ENCODE results near the gene ITGAV. TPM values are rescaled to one million over a fixed set of nuclear protein-coding genes. Genes with fewer than 3 reads are reported as not detected.
A peak's percentile ranks its signal among the peaks of the same experiment; 100 is the strongest.

ITGAV gene
- total RNA-seq, 1 experiment from 2014 or later, result 26.9 TPM

- H3K4ac ChIP-seq (ENCODE audit: low read depth, low read length), result no peak overlapping the region
- no peak overlapping the region for H4K91ac ChIP-seq (ENCODE audit: insufficient read length, low read depth, low read length)
- no peak for DNase-seq
- H3K14ac ChIP-seq (ENCODE audit: insufficient read depth, low read length), result no peak overlapping the region
- no peak overlapping the region for H2BK12ac ChIP-seq (ENCODE audit: insufficient read length, low read depth, low read length)
- H3K9ac ChIP-seq (ENCODE audit: extremely low read depth, insufficient read length, low read length), result no peak overlapping the region
- Mint-ChIP-seq H3K27ac (no peak overlapping the region), H3K36me3 (ENCODE audit: insufficient read depth in 1 of 3, low read depth in 3 of 3) (no peaks in the 10 kb centered on the region), H3K4me3 (peak overlapping the region; percentile 88 to 89), H3K4me1 (peaks cover 35 to 43% of the 10 kb centered on the region in 2 experiments), H3K9me3 (peaks cover 0 to 2% of the 10 kb centered on the region in 2 experiments; a peak in 1 of 5 replicates), H3K27me3 (ENCODE audit: low read depth) (no peaks in the 10 kb centered on the region; the same call in none of the 2 replicates)
- no peaks in the 10 kb centered on the region for H4K20me1 ChIP-seq (ENCODE audit: control insufficient read depth, insufficient read depth, insufficient read length)
- H3K79me2 ChIP-seq (ENCODE audit: insufficient read depth, low read length), result no peaks in the 10 kb centered on the region; the same call in 1 of the 2 replicates
- no peak overlapping the region for H2AFZ ChIP-seq (ENCODE audit: low read length)
- H3K4me1 ChIP-seq (ENCODE audit: insufficient read depth, low read length), result no peaks in the 10 kb centered on the region
- H3K4me2 ChIP-seq (ENCODE audit: insufficient read depth, insufficient read length, low read length), result peak overlapping the region; percentile 96
- no peak overlapping the region for H3T11ph ChIP-seq (ENCODE audit: low read length)
- no peak overlapping the region for H2BK120ac ChIP-seq (ENCODE audit: low read depth, low read length, poor library complexity, severe bottlenecking)
- H2BK15ac ChIP-seq (ENCODE audit: low read depth, low read length), result no peak overlapping the region
- H3K23me2 ChIP-seq (ENCODE audit: insufficient read length, low read depth, low read length, poor library complexity, severe bottlenecking), result peaks cover 12% of the 10 kb centered on the region
- H3K27ac ChIP-seq (ENCODE audit: insufficient read length, low read depth, low read length), result no peak overlapping the region
- no peak overlapping the region for H2BK5ac ChIP-seq (ENCODE audit: insufficient read length, low read length)
- no peak overlapping the region for H4K8ac ChIP-seq (replicated peaks; ENCODE audit: insufficient read length, low read depth, low read length)
- no peaks in the 10 kb centered on the region for H3K27me3 ChIP-seq (ENCODE audit: insufficient read depth, low read length)
- no peak overlapping the region for H4K5ac ChIP-seq (ENCODE audit: insufficient read length, low read depth, low read length)
- H3K9me3 ChIP-seq (ENCODE audit: control insufficient read depth, low read depth, low read length), result no peaks in the 10 kb centered on the region
- no peak overlapping the region for H3K18ac ChIP-seq (ENCODE audit: insufficient read length, low read depth, low read length)
- no peak overlapping the region for H3K23ac ChIP-seq (ENCODE audit: insufficient read length, low read depth, low read length)
- no peak overlapping the region for H2BK20ac ChIP-seq (ENCODE audit: low read depth, low read length, poor library complexity, severe bottlenecking)
- no peaks in the 10 kb centered on the region for H3K79me1 ChIP-seq (ENCODE audit: insufficient read depth, low read depth, low read length, poor library complexity, severe bottlenecking)
- TF ChIP-seq CTCF (conservative IDR thresholded peaks at IDR 0.05), result no peak
- H3K56ac ChIP-seq (ENCODE audit: insufficient read length, low read depth, low read length), result no peak overlapping the region
- WGBS (ENCODE audit: extremely low coverage, insufficient read length, low lambda C conversion rate), result no CpG with 5 or more reads among the region's 3 CpGs
- H2AK5ac ChIP-seq (ENCODE audit: insufficient read length, low read length), result no peak overlapping the region
These were observed 1.6 kb downstream of the ITGAV start for GRCh38 chr2:186591506-186591890.
